ENCODE measurements around the gene GZMM. TPM values are rescaled to one million over a fixed set of nuclear protein-coding genes. Genes with fewer than 3 reads are reported as not detected.

The GZMM gene
- total RNA-seq, 2 experiments from 2014 or later = 41.6 to 46.3 TPM

GRCh38 chr19:495402-496111 lies 48.3 kb upstream of the GZMM start:
- Mint-ChIP-seq H3K36me3 (ENCODE audit: low read depth) (no peaks in the 10 kb centered on the region), H3K9me3 (no peaks in the 10 kb centered on the region), H3K27ac (no peak overlapping the region), H3K27me3 (peaks cover 18% of the 10 kb centered on the region), H3K4me3 (no peak overlapping the region), H3K4me1 (ENCODE audit: low read depth) (no peaks in the 10 kb centered on the region)
- CTCF ChIA-PET = interaction anchor here (1.2 to 1.7 kb wide), 3 partner anchors 9 to 15 kb away, joined by 7 to 15 read pairs (median 14); partner anchors contain the start of gene TPGS1
- DNase-seq = peak in 11 of 14 experiments; percentile 20 to 69 (median 47)
- peaks cover 0 to 20% of the 10 kb centered on the region in 2 experiments for H3K9me3 ChIP-seq (ENCODE audit: control insufficient read depth in 1 of 2, insufficient read depth in 1 of 2, low read length in 2 of 2)
- intact Hi-C loops (cut with DNase I, micrococcal nuclease) = no loop called here
- H3K27ac ChIP-seq (ENCODE audit: low read depth in 1 of 2, low read length in 2 of 2) = no peak overlapping the region
- ATAC-seq (ENCODE audit: poor library complexity) = peak; percentile 73
- H3K27me3 ChIP-seq (ENCODE audit: control insufficient read depth in 1 of 2, insufficient read depth in 2 of 2, low read length in 2 of 2) = peaks cover 19 to 27% of the 10 kb centered on the region in 2 experiments
- no peak overlapping the region for H3K4me3 ChIP-seq (ENCODE audit: low read length)
- peak; percentile 50 for TF ChIP-seq CTCF (IDR thresholded peaks at IDR 0.05)
- H3K36me3 ChIP-seq (ENCODE audit: insufficient read depth, low read length) = no peaks in the 10 kb centered on the region
- peaks cover 23% of the 10 kb centered on the region for H3K4me1 ChIP-seq (ENCODE audit: insufficient read depth, low read length)
- POLR2A ChIA-PET = interaction anchor here (0.8 to 1.3 kb wide), 2 partner anchors 11 to 15 kb away, joined by 3 to 4 read pairs; no protein-coding TSS in a partner anchor

GRCh38 chr19:496112-496665 lies 47.7 kb upstream of the GZMM start, which contains the start of gene MADCAM1:
TSS of gene MADCAM1 (plus strand) at chr19:496486. CDS start at chr19:496500, 14 bp downstream.
- Mint-ChIP-seq H3K36me3 (ENCODE audit: low read depth) (no peaks in the 10 kb centered on the region), H3K4me1 (ENCODE audit: low read depth) (no peaks in the 10 kb centered on the region), H3K27ac (no peak within 1 kb of the TSS), H3K9me3 (no peaks in the 10 kb centered on the region), H3K27me3 (peaks cover 18% of the 10 kb centered on the region), H3K4me3 (no peak within 1 kb of the TSS)
- peaks cover 0 to 19% of the 10 kb centered on the region in 2 experiments for H3K9me3 ChIP-seq (ENCODE audit: control insufficient read depth in 1 of 2, insufficient read depth in 1 of 2, low read length in 2 of 2)
- ChIA-PET POLR2A (interaction anchor here (1.3 kb wide), 1 partner anchor 11 kb away, joined by 4 read pairs; no protein-coding TSS in a partner anchor), CTCF (interaction anchor here (1.2 to 1.7 kb wide), 3 partner anchors 8 to 15 kb away, joined by 7 to 15 read pairs (median 14); partner anchors contain the start of gene TPGS1)
- TF ChIP-seq CTCF (IDR thresholded peaks at IDR 0.05) = no peak
- H3K27ac ChIP-seq (ENCODE audit: low read depth in 1 of 2, low read length in 2 of 2) = no peak within 1 kb of the TSS
- intact Hi-C loops (cut with DNase I, micrococcal nuclease) = no loop called here
- DNase-seq (no peak), ATAC-seq (ENCODE audit: poor library complexity) (no peak)
- peaks cover 19 to 27% of the 10 kb centered on the region in 2 experiments for H3K27me3 ChIP-seq (ENCODE audit: control insufficient read depth in 1 of 2, insufficient read depth in 2 of 2, low read length in 2 of 2)
- H3K4me1 ChIP-seq (ENCODE audit: insufficient read depth, low read length) = peaks cover 23% of the 10 kb centered on the region
- no peaks in the 10 kb centered on the region for H3K36me3 ChIP-seq (ENCODE audit: insufficient read depth, low read length)
- no peak within 1 kb of the TSS for H3K4me3 ChIP-seq (ENCODE audit: low read length)

- peaks cover 18% of the 10 kb centered on the region for H3K27me3 Mint-ChIP-seq
- Histone ChIP-seq H3K4me3 (ENCODE audit: low read length) (no peak overlapping the region), H3K27me3 (ENCODE audit: control insufficient read depth in 1 of 2, insufficient read depth in 2 of 2, low read length in 2 of 2) (peaks cover 19 to 27% of the 10 kb centered on the region in 2 experiments), H3K4me1 (ENCODE audit: insufficient read depth, low read length) (peaks cover 23% of the 10 kb centered on the region), H3K27ac (ENCODE audit: low read depth in 1 of 2, low read length in 2 of 2) (no peak overlapping the region), H3K36me3 (ENCODE audit: insufficient read depth, low read length) (no peaks in the 10 kb centered on the region), H3K9me3 (ENCODE audit: control insufficient read depth in 1 of 2, insufficient read depth in 1 of 2, low read length in 2 of 2) (peaks cover 0 to 16% of the 10 kb centered on the region in 2 experiments)
- DNase-seq (no peak), ATAC-seq (ENCODE audit: poor library complexity) (no peak)
- no peaks in the 10 kb centered on the region for H3K9me3 Mint-ChIP-seq
- POLR2A ChIA-PET = interaction anchor here (1.3 kb wide), 1 partner anchor 10 kb away, joined by 3 read pairs; no protein-coding TSS in a partner anchor
- CTCF ChIA-PET = interaction anchor here (2.2 kb wide), 1 partner anchor 10 kb away, joined by 10 read pairs; no protein-coding TSS in a partner anchor
- no peaks in the 10 kb centered on the region for H3K36me3 Mint-ChIP-seq (ENCODE audit: low read depth)
- intact Hi-C loops (cut with DNase I, micrococcal nuclease) = no loop called here
- no peak overlapping the region for H3K27ac Mint-ChIP-seq
- no peak for TF ChIP-seq CTCF (IDR thresholded peaks at IDR 0.05)
- H3K4me3 Mint-ChIP-seq = no peak overlapping the region
- H3K4me1 Mint-ChIP-seq (ENCODE audit: low read depth) = no peaks in the 10 kb centered on the region
Observed at GRCh38 chr19:496986-497385, 46.9 kb upstream of the GZMM start.

Data from CD4-positive, alpha-beta T cell (primary cell).